ENCODE results near the gene MLLT3. TPM values are rescaled to one million over a fixed set of nuclear protein-coding genes. Genes with fewer than 3 reads are reported as not detected.

MLLT3 gene
- total and polyA plus RNA-seq, 2 experiments from 2014 or later: 7.1 to 11.9 TPM

DNA sequence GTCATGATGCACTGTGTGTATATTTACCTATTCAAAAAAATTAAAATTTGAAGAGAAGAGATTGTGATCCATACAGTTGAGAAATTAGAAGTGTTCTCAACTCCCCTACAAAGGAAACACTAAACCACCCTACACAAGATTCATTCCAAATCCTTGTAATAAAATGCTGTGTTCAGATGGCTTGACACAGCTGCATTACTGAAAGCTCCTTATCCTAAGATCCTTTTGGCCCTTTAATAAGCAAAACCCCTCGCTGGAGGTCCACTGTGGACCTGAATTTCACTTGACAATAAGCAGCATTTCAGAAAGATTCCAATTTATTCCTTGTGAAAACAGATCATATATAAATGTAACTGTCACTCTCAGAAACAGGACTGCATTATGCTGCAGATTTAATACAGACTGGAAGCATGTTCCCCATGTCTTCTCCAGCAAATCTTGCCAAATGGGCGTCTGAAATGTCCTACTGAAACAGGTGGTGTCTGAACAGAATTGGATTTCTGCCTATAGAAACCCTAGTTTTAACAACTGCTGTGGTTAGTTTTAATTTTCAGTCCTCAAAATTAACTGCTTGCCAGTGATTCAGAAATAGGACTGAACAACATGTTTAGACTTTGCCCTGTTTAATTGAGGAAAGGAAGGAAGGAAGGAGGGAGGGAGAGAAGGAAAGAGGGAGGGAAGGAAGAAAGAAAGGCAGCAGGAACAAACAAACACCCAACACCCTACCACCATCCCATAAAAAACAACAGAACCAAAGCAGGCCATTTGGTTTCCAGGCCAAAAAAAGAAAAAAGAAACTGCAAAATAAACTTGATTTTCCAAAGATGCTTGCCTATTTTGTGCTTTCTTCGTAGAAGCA is 179.6 kb downstream of the MLLT3 start:
- in situ Hi-C loops (cut with MboI): no loop called here
- Histone ChIP-seq H3F3A (ENCODE audit: insufficient read depth) (no peaks in the 10 kb centered on the region), H2AFZ (no peak overlapping the region), H3K9me2 (ENCODE audit: insufficient read depth) (no peaks in the 10 kb centered on the region), H3K79me2 (ENCODE audit: insufficient read depth) (no peaks in the 10 kb centered on the region), H3K9ac (no peak overlapping the region), H3K4me1 (ENCODE audit: insufficient read depth) (peaks cover 5% of the 10 kb centered on the region), H3K27ac (no peak overlapping the region), H3K27me3 (replicated peaks; ENCODE audit: insufficient read depth) (no peaks in the 10 kb centered on the region), H3K4me2 (ENCODE audit: unreplicated experiment) (no peak overlapping the region), H3K4me3 (no peak overlapping the region), H3K9me3 (ENCODE audit: low read depth) (no peaks in the 10 kb centered on the region), H4K20me1 (ENCODE audit: insufficient read depth) (no peaks in the 10 kb centered on the region), H3K36me3 (ENCODE audit: low read depth) (no peaks in the 10 kb centered on the region)
- TF ChIP-seq EZH2phosphoT487 (IDR thresholded peaks at IDR 0.05; ENCODE audit: insufficient read depth, low read depth): no peak
- TF ChIP-seq EZH2 (IDR thresholded peaks at IDR 0.05; ENCODE audit: insufficient read depth, poor library complexity, severe bottlenecking): no peak
- WGBS, 2 experiments (ENCODE audit: low coverage in 1 of 2, low lambda C conversion rate in 2 of 2, missing lambda C conversion rate in 2 of 2): 71 to 75% methylated on average over 3 of the region's 3 CpGs
- DNase-seq: no peak

DNA sequence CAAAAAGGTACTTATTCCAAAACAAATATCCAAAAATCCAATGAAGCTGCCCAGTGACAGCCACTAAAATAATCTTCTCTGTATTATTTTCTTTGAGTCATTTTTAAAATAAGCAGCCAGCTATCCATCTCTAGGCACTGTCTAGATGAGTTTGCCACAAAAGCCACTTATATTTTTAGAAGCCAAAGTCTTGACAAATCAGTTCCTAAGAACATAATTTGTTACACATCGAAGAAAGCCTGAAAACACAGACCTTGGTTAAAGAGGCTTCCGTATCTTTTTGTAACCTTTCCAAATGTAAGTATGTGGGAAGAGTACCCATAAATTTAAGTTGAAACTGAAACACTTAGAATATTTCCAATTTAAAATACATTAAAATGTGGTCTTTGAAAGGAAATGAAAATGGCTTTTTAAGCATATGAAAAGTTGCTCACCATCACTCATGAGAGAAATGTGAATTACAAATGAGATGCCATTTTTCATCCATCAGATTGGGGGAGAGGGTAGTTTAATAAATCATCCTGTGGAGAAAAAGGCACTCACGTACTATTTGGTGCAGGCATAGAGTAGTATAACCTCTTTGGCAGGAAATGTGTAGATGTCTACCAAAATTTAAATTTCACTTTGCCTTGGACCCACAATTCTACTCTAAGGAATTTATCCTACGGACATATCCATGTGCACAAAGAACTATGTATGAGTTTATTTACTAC is 180.4 kb downstream of the MLLT3 start:
- Histone ChIP-seq H4K20me1 (ENCODE audit: insufficient read depth) (no peaks in the 10 kb centered on the region), H3K27me3 (replicated peaks; ENCODE audit: insufficient read depth) (no peaks in the 10 kb centered on the region), H3K4me1 (ENCODE audit: insufficient read depth) (peaks cover 13% of the 10 kb centered on the region), H3K79me2 (ENCODE audit: insufficient read depth) (no peaks in the 10 kb centered on the region), H3K4me2 (ENCODE audit: unreplicated experiment) (no peak overlapping the region), H3K36me3 (ENCODE audit: low read depth) (no peaks in the 10 kb centered on the region), H3K9me2 (ENCODE audit: insufficient read depth) (no peaks in the 10 kb centered on the region), H2AFZ (no peak overlapping the region), H3K9me3 (ENCODE audit: low read depth) (no peaks in the 10 kb centered on the region), H3K4me3 (no peak overlapping the region), H3K9ac (no peak overlapping the region), H3K27ac (no peak overlapping the region), H3F3A (ENCODE audit: insufficient read depth) (no peaks in the 10 kb centered on the region)
- no peak for DNase-seq
- TF ChIP-seq EZH2phosphoT487 (IDR thresholded peaks at IDR 0.05; ENCODE audit: insufficient read depth, low read depth) (no peak), EZH2 (IDR thresholded peaks at IDR 0.05; ENCODE audit: insufficient read depth, poor library complexity, severe bottlenecking) (no peak)
- in situ Hi-C loops (cut with MboI): no loop called here
- 86 to 88% methylated on average over 4 of the region's 4 CpGs for WGBS, 2 experiments (ENCODE audit: low coverage in 1 of 2, low lambda C conversion rate in 2 of 2, missing lambda C conversion rate in 2 of 2)

DNA sequence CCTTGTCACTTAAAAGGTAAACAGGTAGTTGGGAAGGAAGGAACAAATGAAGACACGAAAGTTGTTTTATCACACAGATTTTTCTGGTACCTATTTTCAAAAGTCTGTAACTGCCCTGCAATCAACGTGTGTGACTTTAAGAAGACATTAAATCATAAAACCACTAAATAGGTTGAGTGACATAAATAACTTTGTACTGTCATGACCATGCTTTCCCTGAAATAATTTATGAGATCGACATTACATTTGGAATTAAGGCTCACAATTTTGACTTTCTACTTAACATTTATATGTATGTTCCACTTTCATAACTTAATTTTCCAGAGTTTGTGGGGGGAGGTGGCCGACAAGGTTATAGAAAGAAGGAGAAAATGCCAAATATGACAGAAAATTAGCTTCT is 181.1 kb downstream of the MLLT3 start:
- TF ChIP-seq EZH2 (IDR thresholded peaks at IDR 0.05; ENCODE audit: insufficient read depth, poor library complexity, severe bottlenecking) (no peak), EZH2phosphoT487 (IDR thresholded peaks at IDR 0.05; ENCODE audit: insufficient read depth, low read depth) (no peak)
- peaks cover 13% of the 10 kb centered on the region for H3K4me1 ChIP-seq (ENCODE audit: insufficient read depth)
- H3K9me2 ChIP-seq (ENCODE audit: insufficient read depth): no peaks in the 10 kb centered on the region
- no peaks in the 10 kb centered on the region for H3F3A ChIP-seq (ENCODE audit: insufficient read depth)
- no peak overlapping the region for H3K9ac ChIP-seq
- H2AFZ ChIP-seq: no peak overlapping the region
- no peaks in the 10 kb centered on the region for H4K20me1 ChIP-seq (ENCODE audit: insufficient read depth)
- H3K27me3 ChIP-seq (replicated peaks; ENCODE audit: insufficient read depth): no peaks in the 10 kb centered on the region
- no peak overlapping the region for H3K4me2 ChIP-seq (ENCODE audit: unreplicated experiment)
- WGBS, 2 experiments (ENCODE audit: low coverage in 1 of 2, low lambda C conversion rate in 2 of 2, missing lambda C conversion rate in 2 of 2): 96 to 97% methylated on average over 4 of the region's 4 CpGs
- no peaks in the 10 kb centered on the region for H3K9me3 ChIP-seq (ENCODE audit: low read depth)
- DNase-seq: no peak
- no peaks in the 10 kb centered on the region for H3K36me3 ChIP-seq (ENCODE audit: low read depth)
- in situ Hi-C loops (cut with MboI): no loop called here
- no peak overlapping the region for H3K4me3 ChIP-seq
- no peak overlapping the region for H3K27ac ChIP-seq
- no peaks in the 10 kb centered on the region for H3K79me2 ChIP-seq (ENCODE audit: insufficient read depth)

DNA sequence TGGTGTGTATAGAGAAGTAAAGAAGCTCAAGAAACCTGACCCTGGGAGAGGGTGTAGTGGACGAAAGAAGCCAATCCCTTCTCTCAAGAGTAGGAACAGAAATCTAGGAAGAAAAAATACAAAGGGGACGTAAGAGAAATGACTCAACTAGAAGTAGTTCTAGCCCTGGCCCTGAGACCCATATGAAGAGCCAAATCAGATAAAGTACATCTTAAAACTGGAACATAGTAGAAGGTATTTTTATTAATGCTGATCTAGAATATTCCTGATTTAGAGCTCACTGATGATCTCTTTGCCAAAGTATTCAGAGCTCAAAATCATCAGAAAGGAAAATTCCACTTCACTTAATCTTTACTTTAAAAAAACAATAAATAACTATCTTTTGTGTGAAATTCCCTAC is 184.8 kb downstream of the MLLT3 start:
- H3K9me2 ChIP-seq (ENCODE audit: insufficient read depth): no peaks in the 10 kb centered on the region
- peak overlapping the region; percentile 16 for H3K4me2 ChIP-seq (ENCODE audit: unreplicated experiment)
- H4K20me1 ChIP-seq (ENCODE audit: insufficient read depth): no peaks in the 10 kb centered on the region
- no peaks in the 10 kb centered on the region for H3K36me3 ChIP-seq (ENCODE audit: low read depth)
- no peak overlapping the region for H2AFZ ChIP-seq
- no peaks in the 10 kb centered on the region for H3K9me3 ChIP-seq (ENCODE audit: low read depth)
- WGBS, 2 experiments (ENCODE audit: low coverage in 1 of 2, low lambda C conversion rate in 2 of 2, missing lambda C conversion rate in 2 of 2): 47 to 51% methylated on average over 2 of the region's 2 CpGs
- DNase-seq: peak; percentile 73
- TF ChIP-seq EZH2phosphoT487 (IDR thresholded peaks at IDR 0.05; ENCODE audit: insufficient read depth, low read depth): no peak
- TF ChIP-seq EZH2 (IDR thresholded peaks at IDR 0.05; ENCODE audit: insufficient read depth, poor library complexity, severe bottlenecking): no peak
- H3K27ac ChIP-seq: peak overlapping the region; percentile 32
- no peaks in the 10 kb centered on the region for H3K79me2 ChIP-seq (ENCODE audit: insufficient read depth)
- H3K9ac ChIP-seq: no peak overlapping the region
- no peaks in the 10 kb centered on the region for H3K27me3 ChIP-seq (replicated peaks; ENCODE audit: insufficient read depth)
- no peaks in the 10 kb centered on the region for H3F3A ChIP-seq (ENCODE audit: insufficient read depth)
- in situ Hi-C loops (cut with MboI): no loop called here
- H3K4me3 ChIP-seq: no peak overlapping the region
- H3K4me1 ChIP-seq (ENCODE audit: insufficient read depth): peaks cover 13% of the 10 kb centered on the region

Data from GM23248 (cell line).